ENCODE measurements around the gene CHODL. TPM values are rescaled to one million over a fixed set of nuclear protein-coding genes. Genes with fewer than 3 reads are reported as not detected.

CHODL gene
- 11.8 TPM for total RNA-seq

- no peak for DNase-seq
Measured at GRCh38 chr21:18244671-18245463, at the start of gene CHODL. Gene CHODL, plus strand, starts transcription at chr21:18244833. Its CDS starts 391 bp downstream, at chr21:18245224.

GRCh38 chr21:18204931-18205330 lies 39.7 kb upstream of the CHODL start:
- no peak for DNase-seq

GRCh38 chr21:18218331-18218730 lies 26.3 kb upstream of the CHODL start:
- DNase-seq = no peak

- DNase-seq = no peak
Measured at GRCh38 chr21:18220498-18220897, 24.1 kb upstream of the CHODL start.

GRCh38 chr21:18222346-18222745 lies 22.3 kb upstream of the CHODL start:
- no peak for DNase-seq

GRCh38 chr21:18228060-18228739 lies 16.4 kb upstream of the CHODL start:
- DNase-seq = peak; percentile 47

GRCh38 chr21:18235545-18235944 lies 9.1 kb upstream of the CHODL start:
- no peak for DNase-seq

GRCh38 chr21:18245464-18245967 lies 883 bp downstream of the CHODL start:
- peak; percentile 25 for DNase-seq

- no peak for DNase-seq
Measured at GRCh38 chr21:18248171-18248570, 3.5 kb downstream of the CHODL start.

GRCh38 chr21:18249672-18250071 lies 5.0 kb downstream of the CHODL start:
- DNase-seq = no peak

GRCh38 chr21:18251065-18251464 lies 6.4 kb downstream of the CHODL start:
- no peak for DNase-seq

- DNase-seq = peak; percentile 79
Measured at GRCh38 chr21:18252256-18252655, 7.6 kb downstream of the CHODL start.

GRCh38 chr21:18252680-18253079 lies 8.0 kb downstream of the CHODL start:
- peak; percentile 56 for DNase-seq

- peak; percentile 69 for DNase-seq
Measured at GRCh38 chr21:18253221-18253620, 8.6 kb downstream of the CHODL start.

- DNase-seq = no peak
Measured at GRCh38 chr21:18253799-18254198, 9.2 kb downstream of the CHODL start.

GRCh38 chr21:18265944-18266343 lies 21.3 kb downstream of the CHODL start:
- DNase-seq = no peak

- no peak for DNase-seq
Measured at GRCh38 chr21:18267496-18267895, 22.9 kb downstream of the CHODL start.

GRCh38 chr21:18268906-18269305 lies 24.3 kb downstream of the CHODL start:
- DNase-seq = no peak

GRCh38 chr21:18269856-18270255 lies 25.2 kb downstream of the CHODL start:
- DNase-seq = no peak

- no peak for DNase-seq
Measured at GRCh38 chr21:18273400-18273799, 28.8 kb downstream of the CHODL start.

GRCh38 chr21:18274370-18274769 lies 29.7 kb downstream of the CHODL start:
- no peak for DNase-seq

GRCh38 chr21:18275781-18276180 lies 31.1 kb downstream of the CHODL start:
- no peak for DNase-seq

GRCh38 chr21:18285379-18285778 lies 40.7 kb downstream of the CHODL start:
- DNase-seq = no peak

GRCh38 chr21:18289876-18290275 lies 45.2 kb downstream of the CHODL start:
- no peak for DNase-seq
